HL-60 (cell line): ENCODE results near the gene GNG7.

Experiments
- DNase-seq, 2 experiments: peaks; one replicate each; pipeline ENCODE4 v3.0.0-alpha.2; 2010 to 2020; ENCODE audit warnings: low read depth in 1 of 2, low spot score in 1 of 2
- H3K27ac ChIP-seq: fragments of 250-450 bp; sonication (Bioruptor Pico); replicated peaks from 2 replicates; pipeline ENCODE4 v1.5.1; 2020; ENCODE audit warnings: mild to moderate bottlenecking, moderate library complexity
- H3K27me3 ChIP-seq: fragments of 250-450 bp; sonication (Bioruptor Pico); 2 replicates; pipeline ENCODE4 v1.5.1; 2021; ENCODE audit warnings: mild to moderate bottlenecking, moderate library complexity; ENCODE audit not compliant: insufficient read depth, poor library complexity, severe bottlenecking
- H3K4me3 ChIP-seq: replicated peaks from 2 replicates; pipeline ENCODE4 v1.5.1; 2011; ENCODE audit warnings: mild to moderate bottlenecking, control low read depth, low read length; ENCODE audit not compliant: insufficient read depth
- CTCF ChIP-seq: IDR thresholded peaks from one replicate; pipeline ENCODE4 v1.5.1; 2011; ENCODE audit warnings: low read length, control low read depth, inconsistent platforms; ENCODE audit not compliant: insufficient read depth
- GABPA ChIP-seq: IDR thresholded peaks from 2 replicates; pipeline ENCODE4 v1.6.1; 2012; ENCODE audit warnings: low read depth
- POLR2AphosphoS5 ChIP-seq: IDR thresholded peaks from 2 replicates; pipeline ENCODE4 v1.6.1; 2012; ENCODE audit warnings: low read depth
- SPI1 ChIP-seq: IDR thresholded peaks from 2 replicates; pipeline ENCODE4 v1.6.1; 2012; ENCODE audit warnings: low read depth, mild to moderate bottlenecking, borderline replicate concordance
- TF ChIP-seq, protein P1 (sequence below): IDR thresholded peaks from 2 replicates; pipeline ENCODE4 v1.6.1; 2012; ENCODE audit warnings: low read depth; ENCODE audit not compliant: insufficient replicate concordance

The GNG7 gene

DNA sequence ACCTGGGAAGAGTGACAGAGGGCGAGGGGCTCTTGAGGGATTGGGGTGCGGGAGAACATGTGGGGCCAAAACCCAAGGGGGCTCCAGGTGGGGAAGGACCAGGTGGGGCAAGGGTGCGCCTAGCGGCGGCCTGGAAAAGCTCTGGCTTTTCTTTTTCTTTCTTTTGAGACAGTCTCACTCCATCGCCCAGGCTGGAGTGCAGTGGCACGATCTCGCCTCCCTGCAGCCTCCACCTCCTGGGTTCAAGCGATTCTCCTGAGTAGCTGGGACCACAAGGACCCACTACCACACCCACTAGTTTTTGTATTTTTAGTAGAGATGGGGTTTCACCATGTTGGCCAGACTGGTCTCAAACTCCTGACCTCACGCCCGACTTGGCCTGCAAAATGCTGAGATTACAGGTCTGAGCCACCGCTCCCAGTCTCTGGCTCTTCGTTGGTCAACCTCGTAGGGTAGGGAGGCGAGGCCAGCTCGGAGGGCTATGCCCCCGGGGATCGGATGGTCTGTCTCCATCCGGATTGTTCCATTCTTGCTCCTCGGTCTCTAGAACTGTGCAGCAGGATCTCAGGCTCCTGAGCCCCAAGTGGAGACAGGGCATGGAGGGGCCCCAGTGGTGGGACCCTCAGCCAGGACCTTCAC is 222.8 kb downstream of the GNG7 start:
- H3K27ac ChIP-seq, result peak overlapping the region; percentile 89
- DNase-seq, result no peak
- no peaks in the 10 kb centered on the region for H3K27me3 ChIP-seq
- no peak overlapping the region for H3K4me3 ChIP-seq
- TF ChIP-seq CTCF, result no peak
- TF ChIP-seq, protein P1, sequence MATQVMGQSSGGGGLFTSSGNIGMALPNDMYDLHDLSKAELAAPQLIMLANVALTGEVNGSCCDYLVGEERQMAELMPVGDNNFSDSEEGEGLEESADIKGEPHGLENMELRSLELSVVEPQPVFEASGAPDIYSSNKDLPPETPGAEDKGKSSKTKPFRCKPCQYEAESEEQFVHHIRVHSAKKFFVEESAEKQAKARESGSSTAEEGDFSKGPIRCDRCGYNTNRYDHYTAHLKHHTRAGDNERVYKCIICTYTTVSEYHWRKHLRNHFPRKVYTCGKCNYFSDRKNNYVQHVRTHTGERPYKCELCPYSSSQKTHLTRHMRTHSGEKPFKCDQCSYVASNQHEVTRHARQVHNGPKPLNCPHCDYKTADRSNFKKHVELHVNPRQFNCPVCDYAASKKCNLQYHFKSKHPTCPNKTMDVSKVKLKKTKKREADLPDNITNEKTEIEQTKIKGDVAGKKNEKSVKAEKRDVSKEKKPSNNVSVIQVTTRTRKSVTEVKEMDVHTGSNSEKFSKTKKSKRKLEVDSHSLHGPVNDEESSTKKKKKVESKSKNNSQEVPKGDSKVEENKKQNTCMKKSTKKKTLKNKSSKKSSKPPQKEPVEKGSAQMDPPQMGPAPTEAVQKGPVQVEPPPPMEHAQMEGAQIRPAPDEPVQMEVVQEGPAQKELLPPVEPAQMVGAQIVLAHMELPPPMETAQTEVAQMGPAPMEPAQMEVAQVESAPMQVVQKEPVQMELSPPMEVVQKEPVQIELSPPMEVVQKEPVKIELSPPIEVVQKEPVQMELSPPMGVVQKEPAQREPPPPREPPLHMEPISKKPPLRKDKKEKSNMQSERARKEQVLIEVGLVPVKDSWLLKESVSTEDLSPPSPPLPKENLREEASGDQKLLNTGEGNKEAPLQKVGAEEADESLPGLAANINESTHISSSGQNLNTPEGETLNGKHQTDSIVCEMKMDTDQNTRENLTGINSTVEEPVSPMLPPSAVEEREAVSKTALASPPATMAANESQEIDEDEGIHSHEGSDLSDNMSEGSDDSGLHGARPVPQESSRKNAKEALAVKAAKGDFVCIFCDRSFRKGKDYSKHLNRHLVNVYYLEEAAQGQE, result no peak
- no peak for TF ChIP-seq POLR2AphosphoS5
- TF ChIP-seq GABPA, result no peak
- no peak for TF ChIP-seq SPI1

DNA sequence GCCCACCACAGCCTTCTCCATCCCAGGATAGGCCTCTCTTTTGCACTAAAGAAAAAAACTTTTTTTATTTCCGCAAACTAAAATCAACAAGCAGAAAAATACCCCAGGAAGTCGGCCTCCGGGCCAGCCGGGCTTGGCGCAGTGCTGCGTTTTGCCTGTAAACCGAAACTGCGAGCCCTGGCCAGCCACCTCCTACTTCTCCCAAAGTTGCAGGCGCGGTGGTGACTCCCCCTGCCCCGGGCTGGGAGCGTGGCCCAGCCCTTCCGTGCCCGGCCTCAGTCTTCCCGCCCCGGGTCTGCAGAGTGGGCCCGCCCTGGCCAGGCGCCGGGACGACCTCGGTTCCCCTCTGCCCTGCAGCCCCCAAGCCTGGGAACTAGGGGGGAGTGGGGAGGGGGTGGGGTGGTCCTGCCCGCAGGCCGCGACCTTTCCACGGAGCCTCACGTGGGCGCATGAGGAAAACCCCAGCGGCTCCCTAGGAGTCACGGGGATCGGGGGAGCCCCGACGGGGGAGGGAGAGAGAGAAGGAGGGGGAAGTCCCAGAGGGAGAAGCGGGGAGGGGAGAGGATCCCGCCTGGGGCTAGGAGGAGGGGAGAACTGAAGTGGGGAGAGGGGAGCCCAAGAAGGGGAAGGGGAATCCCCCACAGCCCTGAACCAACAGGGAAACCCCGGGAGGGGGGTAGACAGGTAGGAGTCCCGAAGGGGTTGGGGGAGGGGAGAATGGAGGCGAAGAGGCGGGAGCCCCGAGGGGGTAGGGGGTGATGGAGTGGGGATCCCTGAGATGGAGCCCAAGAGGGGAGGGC is 223.5 kb downstream of the GNG7 start:
- Histone ChIP-seq H3K27ac (peak overlapping the region; percentile 89), H3K27me3 (no peaks in the 10 kb centered on the region), H3K4me3 (peak overlapping the region; percentile 84)
- peak in 1 of 2 experiments; percentile 80 for DNase-seq
- TF ChIP-seq POLR2AphosphoS5, result peak; percentile 76; the same call in 1 of the 2 replicates
- TF ChIP-seq CTCF, result no peak

DNA sequence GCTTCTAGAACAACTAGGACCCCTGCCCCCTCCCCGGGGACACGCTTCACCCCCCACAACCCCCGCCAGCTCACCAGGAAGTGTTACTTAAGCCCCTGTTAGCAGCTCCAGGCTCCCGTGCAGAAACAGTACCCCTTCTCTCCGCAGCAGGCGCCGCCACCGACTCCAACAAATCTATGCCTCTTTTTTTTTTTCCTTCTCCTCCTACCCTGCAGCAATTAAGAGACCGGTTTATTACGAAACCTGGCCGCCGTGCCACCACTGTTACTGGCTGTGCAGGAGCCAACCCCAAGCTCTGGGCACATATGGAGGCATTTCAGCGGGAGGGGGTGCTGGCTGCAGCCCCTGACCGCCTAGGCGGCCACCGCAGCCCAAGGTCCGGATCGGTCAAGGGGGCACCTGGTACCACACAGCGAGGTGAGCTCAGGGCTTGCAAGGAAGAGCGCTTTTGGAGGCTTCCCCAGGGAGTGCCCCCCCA is 224.2 kb downstream of the GNG7 start:
- no peak for TF ChIP-seq GABPA
- TF ChIP-seq, protein P1, result peak; percentile 16
- TF ChIP-seq POLR2AphosphoS5, result 0 out of 2 replicates have a peak, but pooled peaks have one; percentile 70
- DNase-seq, result peak; percentile 88 to 96
- H3K27me3 ChIP-seq, result no peaks in the 10 kb centered on the region
- peak overlapping the region; percentile 89 for H3K27ac ChIP-seq
- H3K4me3 ChIP-seq, result peak overlapping the region; percentile 84

DNA sequence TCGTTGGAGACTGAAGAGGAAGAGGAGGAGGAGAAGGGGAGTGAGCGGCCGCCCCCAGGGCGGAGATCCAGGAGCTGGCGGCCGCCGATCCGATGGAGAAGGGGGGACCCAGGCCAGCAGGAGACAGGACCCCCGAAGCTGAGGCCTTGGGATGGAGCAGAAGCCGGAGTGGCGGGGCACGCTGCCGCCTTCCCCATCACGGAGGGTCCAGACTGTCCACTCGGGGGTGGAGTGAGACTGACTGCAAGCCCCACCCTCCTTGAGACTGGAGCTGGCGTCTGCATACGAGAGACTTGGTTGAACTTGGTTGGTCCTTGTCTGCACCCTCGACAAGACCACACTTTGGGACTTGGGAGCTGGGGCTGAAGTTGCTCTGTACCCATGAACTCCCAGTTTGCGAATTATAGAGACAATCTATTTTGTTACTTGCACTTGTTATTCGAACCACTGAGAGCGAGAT is 224.7 kb downstream of the GNG7 start:
- Histone ChIP-seq H3K27me3 (no peaks in the 10 kb centered on the region), H3K27ac (peak overlapping the region; percentile 89), H3K4me3 (peak overlapping the region; percentile 84)
- DNase-seq, result peak in 1 of 2 experiments; percentile 63
- no peak for TF ChIP-seq CTCF
- TF ChIP-seq GABPA, result no peak
- no peak for TF ChIP-seq POLR2AphosphoS5
- no peak for TF ChIP-seq SPI1
- TF ChIP-seq, protein P1, result no peak
